HG02642 (cell line): ENCODE measurements around the gene PTPRF.

ENCODE experiments used
- ATAC-seq: cut with Tn5 transposase; IDR thresholded peaks from one replicate; pipeline ENCODE4 v1.9.1; 2021; ENCODE audit warnings: mild to moderate bottlenecking; ENCODE audit not compliant: unreplicated experiment, poor library complexity

Gene PTPRF

DNA sequence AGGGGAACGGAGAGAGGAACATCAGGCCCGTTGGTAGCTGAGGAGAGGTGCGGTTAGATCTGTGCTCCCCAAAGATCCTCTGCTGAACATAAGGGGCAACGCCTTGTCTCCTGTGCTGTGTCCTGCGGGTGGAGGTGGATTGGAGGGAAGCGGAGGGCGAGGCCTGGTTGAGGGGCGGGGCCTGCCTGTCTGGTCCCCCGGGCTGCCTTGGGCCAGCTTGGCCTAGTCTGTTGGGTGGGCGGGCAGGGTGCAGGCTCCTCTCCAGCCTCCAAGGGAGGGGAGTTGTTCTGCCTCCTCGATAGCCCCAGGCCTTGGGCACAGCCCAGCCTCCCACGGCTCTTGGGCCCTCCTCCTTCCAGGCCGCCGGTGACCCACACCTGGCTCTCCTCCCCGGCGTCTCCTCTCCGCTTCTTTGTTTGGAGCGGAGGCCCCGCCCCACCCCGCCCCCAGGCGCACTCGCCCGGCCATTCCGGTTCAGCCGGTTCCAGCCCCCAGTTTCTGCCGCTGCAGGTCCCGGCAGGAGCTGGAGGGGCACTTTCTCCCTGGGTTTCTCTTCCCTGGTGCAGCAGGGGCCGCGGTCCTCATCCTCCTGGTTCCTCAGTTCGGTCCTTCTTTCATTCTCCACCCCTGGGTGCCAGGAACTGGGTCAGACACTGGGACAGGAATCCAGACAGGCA, 19.4 kb downstream of the PTPRF start:
- no peak for ATAC-seq

DNA sequence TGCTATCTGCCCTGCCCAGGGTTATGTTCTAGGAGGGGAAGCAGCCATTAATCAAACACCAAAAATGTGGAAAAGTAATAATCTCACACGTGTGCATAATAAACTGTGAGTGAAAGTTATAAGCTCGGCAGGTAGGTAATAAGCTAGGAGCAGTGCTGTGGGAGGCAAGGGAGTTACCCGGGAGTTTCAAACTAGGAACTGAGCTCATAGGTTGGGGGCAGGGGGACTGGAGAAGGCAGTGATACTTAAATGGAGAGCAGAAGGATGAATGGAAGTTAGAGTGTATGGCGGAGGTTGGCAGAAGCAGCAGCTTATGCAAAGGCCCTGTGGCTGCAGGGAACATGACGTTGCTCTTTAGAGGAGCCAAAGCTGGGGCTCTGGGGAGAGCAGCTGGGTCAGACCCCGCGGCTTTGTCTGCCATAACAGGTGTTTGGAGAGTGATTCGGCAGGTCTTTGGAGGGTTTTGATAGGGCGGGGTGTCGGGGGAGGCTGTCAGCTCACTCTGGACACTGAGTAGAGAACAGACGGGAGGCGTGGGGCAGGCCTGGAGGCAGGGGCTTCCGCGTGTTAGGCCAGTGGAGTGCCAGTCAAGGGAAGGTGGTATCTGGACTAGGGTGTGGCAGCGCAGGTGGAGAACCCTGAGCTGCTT, 20.0 kb downstream of the PTPRF start:
- no peak for ATAC-seq

DNA sequence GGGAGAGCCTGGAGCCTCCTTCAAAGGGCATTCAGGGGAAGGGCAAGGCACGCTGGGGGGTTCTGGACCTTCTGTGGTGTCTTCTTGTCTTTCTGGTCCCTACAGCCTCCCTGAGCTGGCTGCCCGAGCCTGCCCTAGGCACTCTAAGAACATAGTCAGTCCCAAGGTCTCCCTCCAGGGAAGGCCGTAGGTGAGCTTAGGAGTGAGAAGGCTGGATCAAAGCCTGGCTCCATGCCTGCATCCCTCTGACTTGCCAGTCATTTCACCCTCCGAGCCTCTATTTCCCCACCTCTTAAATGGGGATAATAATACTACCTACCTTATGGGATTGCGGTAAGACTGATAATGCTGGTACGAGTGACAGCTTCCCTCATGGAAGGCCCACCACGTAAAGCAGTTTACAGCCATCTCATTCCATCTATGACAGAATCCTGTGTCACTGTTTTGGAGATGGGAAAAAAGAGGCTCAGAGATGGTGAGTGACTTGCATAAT, 20.8 kb downstream of the PTPRF start:
- no peak for ATAC-seq

DNA sequence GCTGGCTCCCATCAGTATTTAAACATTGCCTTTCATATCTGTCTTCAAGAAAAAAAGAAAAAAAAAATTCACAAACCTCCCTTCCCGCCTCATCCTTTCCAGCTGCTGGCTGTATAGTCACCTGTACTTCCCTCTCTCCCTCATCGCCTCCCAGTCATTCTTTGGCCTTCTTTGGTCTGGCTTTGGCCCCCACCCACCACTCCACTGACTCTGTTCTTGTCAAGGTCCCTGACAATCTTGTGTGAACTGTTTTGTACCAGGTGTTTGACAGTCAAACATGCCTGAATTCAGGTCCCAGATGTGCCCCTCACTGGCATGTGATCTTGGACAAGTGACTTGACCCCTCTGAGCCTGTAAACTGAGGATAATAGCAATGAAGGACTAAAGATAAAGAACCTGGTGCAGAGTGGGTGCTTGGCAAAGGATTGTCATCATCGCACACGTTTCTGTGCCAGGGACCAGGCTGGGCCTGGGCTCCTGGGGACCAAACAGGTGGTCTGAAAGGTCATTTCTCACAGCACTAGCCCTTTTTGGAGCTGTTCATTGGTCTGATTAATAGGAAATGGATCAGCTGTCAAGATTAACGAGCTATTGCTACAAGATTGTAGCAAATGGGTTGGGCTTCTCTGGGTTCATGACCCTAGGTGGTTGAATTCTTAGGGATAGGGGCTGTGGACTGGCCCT, 21.5 kb downstream of the PTPRF start:
- no peak for ATAC-seq

DNA sequence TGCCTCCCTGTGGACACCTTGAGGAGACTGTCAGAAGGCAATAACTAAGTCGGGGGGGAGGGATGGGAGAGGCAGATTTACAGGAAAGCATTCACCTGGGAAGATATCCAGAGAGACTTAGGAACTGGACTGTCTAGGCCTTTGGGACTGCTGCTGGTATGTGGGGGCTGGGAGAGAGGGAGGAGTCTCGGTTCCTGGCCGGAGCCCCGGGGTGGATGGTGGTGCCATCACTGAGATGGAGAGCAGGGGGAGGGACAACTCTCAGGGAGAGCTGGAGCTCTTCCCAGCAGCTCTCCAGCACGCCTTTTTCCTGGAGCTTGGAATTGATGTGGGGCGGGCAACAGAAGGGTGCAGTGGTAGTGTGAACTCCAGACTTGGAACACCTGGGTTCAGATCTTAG, 22.1 kb downstream of the PTPRF start:
- ATAC-seq = no peak

DNA sequence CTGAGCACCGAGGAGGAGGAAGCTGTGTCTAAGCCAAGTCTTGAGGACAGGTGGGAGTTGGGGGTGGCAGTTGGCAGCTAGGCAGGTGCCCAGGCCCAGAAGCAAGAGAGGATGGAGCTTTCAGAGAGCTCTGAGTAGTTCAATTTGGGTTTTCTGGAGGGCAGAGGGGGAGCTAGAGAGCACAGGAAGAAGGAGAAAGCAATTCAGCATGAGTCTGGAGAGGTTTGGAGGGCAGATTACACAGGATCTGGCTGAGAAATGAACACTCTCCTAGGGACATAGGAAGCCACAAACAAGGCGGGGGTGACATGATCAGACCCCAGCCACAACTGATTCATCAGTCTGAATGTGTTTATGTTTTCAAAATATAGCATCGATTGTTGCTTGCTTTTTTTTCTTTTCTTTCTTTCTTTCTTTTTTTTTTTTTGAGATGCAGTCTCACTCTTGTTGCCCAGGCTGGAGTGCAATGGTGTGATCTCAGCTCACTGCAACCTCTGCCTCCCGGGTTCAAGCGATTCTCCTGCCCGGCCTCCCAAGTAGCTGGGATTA, 23.8 kb downstream of the PTPRF start:
- no peak for ATAC-seq

DNA sequence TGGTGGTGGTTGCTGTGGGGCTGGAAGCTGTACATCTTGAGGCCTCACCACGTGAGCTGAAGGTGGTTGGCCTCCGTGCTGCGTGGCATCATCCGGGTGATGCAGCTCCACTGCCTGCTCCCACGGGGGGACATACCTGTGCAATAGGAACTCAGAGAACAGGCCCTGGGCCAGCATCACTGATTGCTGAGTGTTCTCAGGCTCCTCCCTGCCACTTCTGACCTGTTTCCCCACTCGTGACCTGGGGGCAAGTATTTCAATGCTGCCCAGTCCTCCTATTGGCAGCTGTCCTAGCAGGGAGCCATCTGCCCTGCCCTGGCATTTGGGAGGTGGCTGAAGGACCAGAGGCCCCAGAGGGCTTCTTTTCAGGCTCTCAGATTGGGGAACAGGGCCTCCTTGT, 26.1 kb downstream of the PTPRF start:
- no peak for ATAC-seq

DNA sequence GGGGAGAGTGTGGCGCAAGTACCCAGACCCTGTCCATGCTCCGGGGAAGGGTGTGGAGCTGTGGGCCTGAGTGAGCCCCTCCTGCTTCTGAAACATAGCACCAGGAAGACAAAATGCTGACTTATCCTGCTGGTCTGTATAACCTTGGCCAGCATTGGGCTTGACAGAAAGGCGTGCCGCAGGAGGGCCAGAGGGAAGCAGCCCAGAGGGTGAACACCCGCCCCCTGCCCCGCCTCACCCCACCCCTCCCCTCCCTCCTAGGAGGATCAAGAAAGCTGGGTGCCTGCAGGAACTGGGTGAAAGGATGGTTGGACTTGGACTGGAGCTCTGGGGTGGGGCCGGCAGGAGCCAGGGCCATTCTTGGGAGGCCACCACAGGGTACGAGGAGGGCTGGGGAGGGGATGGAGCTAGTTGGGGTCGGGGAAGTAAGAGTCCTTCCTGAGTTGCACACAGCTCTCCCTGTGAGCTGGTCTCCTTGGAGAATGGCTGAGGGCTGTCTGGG, 27.1 kb downstream of the PTPRF start:
- no peak for ATAC-seq

DNA sequence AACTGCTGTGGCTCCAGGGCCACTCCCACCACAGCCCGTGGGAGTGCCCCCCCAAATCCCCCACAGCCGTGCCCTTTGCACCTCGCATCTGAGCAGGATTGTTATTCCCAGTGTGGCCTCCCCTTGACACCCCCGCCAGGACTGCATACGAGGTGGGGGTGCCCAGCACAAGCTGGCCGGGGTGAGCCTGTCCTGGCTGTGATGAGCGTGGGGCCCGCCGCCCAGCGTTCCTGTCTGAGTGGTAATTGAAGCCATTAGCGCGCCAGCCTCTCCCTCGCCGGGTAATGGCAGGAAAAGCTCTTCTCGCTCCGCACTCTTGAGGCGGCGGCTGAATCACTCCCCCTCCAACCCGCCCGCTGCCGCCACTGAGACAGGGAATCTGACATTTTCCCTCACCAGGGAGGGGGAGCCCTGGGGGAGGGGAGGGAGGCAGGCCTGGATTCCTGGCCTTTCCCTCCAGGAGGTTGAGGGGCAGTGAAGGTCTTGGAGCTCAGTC, 27.7 kb downstream of the PTPRF start:
- no peak for ATAC-seq

DNA sequence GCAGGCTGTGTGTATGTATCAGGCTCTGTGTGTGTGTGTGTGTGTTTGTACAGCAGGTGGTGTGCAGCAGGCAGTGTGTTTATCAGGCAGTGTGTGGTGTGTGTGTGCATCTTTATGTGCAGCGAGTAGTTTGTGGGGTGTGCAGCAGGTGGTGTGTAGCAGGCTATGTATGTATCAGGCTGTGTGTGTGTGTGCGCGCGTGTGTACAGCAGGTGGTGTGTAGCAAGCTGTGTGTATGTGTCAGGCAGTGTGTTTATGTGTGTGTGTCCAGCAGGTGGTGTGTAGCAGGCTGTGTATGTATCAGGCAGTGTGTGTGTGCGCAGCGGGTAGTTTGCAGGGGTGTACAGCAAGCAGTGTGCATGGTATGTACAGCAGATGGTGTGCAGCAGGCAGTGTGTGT, 29.0 kb downstream of the PTPRF start:
- no peak for ATAC-seq

DNA sequence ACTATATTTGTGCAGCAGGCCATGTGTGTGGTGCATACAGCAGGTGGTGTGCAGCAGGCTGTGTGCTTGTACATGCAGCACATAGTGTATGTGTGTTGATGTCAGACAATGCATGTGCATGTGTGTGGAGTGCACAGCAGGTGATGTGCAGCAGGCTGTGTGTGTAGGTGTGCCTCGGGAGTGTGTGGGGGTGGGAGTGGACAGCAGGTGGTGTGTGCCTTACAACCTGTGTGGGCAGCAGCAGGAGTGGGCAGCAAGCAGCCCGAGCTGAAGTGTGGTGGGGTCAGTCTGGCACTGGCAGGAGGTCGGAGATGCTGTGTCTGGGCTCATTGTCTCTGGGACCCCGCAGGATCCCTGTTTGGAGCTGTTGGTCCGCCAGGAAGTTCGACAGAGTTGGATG, 29.6 kb downstream of the PTPRF start:
- no peak for ATAC-seq

DNA sequence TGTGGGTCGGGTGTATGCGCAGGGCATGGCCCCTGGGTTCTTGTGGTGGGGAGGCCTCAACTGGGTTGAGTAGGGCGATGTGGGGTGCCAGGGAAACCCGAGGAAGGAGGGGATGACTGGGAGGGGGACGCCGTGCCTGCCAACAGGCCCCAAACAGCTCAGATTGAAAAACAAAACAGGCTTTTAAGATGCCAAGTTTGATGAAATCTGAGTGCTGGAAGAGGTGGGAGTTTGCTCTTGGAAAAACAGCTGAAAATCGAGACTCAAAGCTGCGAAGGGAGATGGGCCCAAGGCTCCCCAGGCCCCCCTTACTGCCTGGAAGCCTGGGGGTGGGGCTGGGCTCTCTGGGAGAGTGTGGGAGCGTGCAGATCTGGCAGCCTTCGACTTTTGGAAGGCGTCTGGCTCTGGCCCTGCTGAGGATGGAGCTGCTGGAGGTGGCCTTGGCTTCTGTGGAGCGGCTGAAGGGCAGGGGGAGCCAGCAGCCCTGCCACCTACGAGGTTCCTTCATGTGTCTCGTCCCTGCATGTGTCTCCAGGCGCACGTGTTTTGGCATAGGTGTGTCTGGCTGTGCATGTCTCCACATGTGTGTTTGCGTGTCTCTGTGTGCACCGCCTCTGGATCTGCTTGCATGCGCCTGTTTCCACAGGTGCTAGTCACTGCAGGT, 33.3 kb downstream of the PTPRF start:
- no peak for ATAC-seq

DNA sequence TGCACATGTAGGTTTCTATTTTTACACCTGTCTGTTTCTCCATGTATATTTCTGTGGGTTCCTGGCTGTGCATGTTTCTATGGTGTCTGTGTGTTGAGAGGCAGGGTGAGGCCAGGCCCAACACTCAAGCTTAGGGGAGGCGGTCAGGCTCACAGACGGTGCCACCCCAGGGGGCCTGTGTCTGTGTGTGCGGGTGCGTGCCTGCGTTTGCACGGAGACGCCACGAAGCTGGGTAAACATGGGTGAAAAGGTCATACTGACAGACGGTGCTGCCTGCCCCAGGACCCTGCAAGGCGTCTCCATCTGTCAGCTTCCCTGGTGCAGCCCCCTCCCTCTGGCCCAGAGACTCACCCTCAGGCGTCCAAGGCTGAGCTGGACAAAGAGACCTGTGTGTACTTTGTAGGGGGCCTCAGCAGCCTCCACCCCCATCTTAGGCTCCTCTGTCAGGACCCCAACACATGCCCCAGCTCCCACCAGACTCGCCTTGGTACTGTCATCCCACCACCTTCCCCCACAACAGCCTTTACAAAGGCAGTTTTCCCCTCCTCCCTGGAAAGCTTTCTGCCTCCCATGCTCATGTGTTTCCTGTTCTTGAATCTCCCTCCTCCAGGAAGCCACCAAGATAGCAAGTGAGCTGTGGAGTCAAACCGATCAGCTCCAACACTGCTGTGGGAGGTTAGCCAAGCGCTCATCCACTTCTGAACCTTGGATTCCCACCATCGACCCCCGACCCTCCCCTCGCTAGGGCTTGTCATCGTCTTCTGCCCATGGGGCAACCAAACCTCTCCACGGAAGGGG, 34.1 kb downstream of the PTPRF start:
- ATAC-seq = no peak

DNA sequence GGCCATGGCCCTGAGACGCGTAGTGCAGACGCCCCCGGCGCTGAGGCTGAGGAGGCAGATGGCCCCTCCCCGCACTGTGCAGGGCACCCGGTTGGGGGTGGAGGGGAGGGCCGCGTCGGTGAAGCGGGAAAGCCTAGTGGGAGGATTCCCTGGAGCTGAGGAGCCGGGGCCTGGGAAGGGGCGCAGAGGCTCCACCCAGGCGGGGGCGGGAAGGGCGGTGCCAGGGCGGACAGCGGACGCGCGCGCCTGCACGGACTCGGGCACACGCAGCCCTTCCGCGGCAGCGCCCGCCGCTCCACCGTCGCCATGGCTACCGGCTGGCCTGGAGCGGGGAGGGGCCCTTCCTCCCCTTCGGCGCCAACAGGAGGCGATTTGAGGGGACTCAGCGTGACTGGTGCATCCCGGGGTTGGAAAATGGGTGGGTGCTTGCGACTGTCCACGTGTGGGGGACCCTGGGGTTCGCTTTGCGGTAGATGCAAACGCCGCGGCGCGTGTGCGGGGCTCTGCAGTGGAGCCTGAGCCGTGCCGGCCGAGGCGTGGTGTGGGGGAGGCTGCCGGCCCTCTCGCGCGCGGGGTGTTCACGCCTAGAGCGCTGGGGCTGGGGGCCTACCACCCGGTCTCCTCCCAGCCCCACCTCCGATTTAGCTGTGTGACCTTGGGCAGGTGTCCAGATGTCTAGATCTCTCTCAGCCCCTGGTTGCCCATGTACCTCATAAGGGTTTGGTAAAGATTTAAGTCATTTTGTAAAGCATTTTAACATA, 35.1 kb downstream of the PTPRF start:
- no peak for ATAC-seq

DNA sequence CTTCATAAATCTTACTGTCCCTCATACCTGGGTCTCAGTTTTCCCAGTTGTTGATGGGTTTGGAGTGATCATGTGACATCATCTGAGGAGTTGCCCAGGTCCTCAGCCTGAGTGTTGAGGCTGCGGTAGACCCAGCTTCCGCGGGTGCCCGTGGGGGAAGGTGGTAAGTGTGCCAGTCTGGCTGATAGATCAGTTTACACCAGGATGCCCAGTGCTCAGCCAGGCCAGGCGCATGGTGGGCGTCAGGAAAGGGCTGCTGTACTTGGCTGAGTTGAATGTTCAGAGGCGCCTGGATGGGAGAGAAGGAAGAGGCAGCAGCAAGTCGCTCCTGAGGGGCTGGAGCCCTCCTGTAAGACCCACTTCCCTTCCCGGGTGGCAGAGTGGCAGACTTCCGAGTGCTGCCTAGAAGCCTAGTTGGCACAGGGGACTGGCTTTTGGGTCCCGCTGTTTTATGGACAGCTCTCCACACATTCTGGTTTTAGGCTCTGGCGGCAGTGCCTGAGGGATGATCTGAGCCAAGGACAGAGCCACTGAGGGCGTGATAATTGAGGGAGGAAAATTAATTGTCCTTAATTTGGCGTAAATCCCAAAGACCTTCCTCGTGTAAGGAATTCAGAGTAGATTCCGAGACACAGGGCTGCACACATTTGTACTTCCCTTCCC, 35.8 kb downstream of the PTPRF start:
- ATAC-seq = no peak

DNA sequence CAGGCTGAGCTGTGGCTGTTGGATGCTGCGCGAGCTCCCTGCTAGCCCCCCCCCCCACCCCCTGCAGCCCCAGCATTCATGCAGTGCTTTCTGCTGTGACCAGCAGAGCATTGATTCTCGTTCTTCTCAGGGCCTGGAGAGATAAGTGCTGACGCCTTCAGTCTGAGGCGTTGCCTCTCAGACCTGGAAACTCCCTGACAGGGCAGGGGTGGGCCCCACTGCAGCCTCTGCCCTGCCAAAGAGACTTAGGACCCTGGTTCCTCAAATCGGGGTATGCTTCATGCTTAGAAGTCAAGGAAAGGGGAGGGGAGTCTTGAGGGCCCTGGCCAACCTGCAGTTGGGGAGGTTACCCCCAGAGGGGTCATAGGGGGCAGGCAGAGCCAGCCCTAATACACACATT, 38.5 kb downstream of the PTPRF start:
- ATAC-seq = no peak

DNA sequence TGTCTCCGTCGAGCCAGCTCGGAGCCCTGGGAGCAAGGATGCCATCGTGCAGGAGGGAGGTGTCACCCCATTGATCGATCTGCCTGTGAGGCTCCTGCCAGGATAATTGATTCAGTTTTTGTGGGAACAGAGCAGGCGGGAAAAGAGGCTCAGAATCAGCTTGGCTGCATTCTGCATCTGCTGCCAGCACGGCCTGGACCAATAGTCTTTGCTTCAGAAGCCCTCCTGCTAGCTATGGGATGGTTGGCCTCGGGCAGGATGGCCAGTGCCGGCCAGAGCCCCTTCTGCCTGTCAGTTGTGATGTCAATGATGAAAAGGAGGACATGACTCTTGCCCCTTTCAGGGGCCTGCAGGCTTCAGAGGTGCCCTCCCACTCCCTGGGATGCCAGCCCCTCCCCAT, 39.6 kb downstream of the PTPRF start:
- ATAC-seq = no peak

DNA sequence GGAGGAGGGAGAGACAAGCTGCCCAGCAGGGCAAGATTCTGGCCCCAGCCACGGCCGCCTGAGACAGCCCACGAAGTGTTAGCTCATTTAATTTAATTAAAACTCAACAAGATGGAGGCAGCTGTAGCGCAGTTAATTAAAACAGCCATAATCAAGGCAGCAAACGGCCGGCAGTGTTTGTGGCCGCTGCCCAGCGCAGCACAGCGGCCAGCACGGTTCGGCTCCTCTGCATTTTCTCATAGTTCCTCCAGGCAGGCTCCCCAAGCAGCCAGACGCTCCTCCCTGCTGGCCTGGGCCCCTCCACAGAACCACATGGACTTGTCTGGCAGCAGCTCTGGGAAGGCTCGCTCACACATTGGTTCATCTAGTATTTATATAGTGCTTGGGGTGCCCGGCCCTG, 40.0 kb downstream of the PTPRF start:
- ATAC-seq = no peak
